HG03159 (cell line): Measurements from ENCODE around the gene OVOL3.
"Not testable (repeated sequence)": the region's sequence is repeated elsewhere in the genome, so short reads cannot be mapped to it uniquely, and the experiment has no call there.

Source experiments
- ATAC-seq: cut with Tn5 transposase; IDR thresholded peaks from one replicate; pipeline ENCODE4 v1.9.1; 2021; ENCODE audit warnings: mild to moderate bottlenecking, moderate library complexity; ENCODE audit not compliant: unreplicated experiment

Gene OVOL3

DNA sequence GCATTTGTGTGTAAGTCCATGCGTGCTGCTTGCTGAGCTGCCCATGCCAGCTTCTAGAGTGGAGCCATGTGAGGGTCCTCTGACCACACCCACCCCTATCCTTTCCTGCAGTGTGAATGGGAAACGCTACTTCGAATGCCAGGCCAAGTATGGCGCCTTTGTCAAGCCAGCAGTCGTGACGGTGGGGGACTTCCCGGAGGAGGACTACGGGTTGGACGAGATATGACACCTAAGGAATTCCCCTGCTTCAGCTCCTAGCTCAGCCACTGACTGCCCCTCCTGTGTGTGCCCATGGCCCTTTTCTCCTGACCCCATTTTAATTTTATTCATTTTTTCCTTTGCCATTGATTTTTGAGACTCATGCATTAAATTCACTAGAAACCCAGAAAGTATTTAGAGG lies 14.6 kb downstream of the OVOL3 start:
- ATAC-seq: no peak

DNA sequence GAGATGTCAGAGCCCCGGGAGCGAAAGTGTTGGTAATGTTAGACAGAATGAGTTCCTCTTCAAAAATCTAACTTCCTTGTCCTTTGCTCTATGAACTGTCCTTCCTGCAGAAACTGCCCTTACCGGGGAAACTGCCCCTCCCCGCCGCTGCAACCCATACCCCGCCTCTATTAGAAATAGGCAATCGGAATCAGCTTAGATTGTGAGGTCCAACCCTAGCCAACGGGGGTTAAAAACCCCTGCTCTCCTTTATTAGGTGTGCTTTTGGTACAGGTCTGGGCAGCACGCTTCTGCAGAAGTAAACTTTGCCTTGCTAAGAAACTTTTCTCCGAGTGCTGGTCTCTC lies 17.4 kb downstream of the OVOL3 start:
- peak; percentile 22 for ATAC-seq

DNA sequence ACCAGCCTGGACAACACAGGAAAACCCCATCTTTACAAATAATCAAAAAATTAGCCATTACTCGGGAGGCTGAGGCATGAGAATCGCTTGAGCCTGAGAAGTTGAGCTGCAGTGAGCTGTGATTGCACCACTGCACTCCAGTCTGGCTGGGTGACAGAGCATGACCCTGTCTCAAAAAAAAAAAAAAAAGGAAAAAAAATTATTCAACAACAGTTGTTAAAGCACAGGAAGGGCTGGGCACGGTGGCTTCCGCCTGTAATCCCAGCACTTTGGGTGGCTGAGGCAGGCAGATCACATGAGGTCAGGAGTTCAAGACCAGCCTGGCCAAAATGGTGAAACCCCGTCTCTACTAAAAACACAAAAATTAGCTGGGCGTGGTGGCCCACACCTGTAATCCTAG lies 20.3 kb downstream of the OVOL3 start:
- ATAC-seq: not testable (repeated sequence)

DNA sequence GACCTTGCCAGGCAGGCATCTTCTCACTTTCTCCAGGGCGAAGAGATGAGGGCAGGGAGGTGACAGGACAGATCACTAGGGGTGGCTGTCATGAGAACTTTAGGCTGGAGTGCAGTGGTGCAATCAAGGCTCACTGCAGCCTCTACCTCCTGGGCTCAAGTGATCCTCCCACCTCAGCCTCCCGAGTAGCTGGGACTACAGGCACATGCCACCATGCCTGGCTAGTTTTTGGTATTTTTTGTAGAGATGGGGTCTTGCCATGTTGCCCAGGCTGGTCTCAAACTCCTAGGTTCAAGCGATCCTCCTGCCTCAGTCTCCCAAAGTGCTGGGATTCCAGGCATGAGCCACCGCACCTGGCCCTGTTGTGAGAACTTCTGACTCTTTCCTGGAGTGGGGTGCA lies 23.9 kb downstream of the OVOL3 start:
- not testable (repeated sequence) for ATAC-seq

DNA sequence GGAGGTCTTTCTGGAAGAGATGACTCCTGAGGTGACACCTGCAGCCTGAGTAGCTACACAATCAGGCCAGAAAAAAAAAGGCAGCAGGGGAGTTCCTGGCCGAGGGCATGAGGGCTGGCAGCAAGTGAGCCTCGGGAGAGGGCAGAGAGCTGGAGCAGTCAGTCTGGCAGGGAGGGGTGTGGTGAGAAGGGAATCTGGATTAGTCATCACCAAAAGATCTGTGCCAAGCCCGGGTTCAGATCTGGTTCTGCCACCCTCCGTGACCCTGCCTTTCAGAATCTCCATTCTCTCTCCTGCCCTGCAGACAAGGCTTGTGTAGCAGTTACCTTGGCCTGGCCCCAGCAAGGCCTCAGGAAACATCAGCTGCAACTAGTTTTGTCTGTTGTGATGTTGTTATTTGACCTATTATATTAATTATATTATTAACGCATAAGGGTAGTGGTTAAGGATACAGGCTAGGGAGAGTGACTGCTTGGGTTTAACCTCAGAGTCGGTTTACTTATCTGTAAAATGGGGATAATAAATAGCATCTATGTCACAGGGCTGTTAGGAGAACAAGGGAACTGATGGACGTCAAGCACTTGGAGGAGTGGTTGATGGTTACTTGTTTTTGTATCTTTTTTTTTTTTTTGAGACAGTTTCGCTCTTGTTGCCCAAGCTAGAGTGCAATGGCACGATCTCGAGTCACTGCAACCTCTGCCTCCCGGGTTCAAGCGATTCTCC lies 26.2 kb downstream of the OVOL3 start:
- ATAC-seq: no peak

DNA sequence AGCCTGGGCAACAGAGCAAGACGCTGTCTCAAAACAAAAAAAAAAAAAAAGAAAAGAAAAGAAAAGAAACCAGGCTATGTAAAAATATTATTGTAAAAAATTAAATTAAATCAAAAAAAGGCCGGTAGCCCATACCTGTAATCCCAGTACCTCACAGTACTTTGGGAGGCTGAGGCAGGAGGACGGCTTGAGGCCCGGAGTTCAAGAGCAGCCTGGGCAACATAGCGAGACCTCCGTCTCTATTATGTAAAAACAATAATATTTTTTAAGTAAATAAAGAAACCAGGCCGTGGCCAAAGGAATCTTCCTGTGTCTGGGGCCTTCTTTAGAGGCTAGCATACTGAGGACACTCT lies 28.2 kb downstream of the OVOL3 start:
- no peak for ATAC-seq

DNA sequence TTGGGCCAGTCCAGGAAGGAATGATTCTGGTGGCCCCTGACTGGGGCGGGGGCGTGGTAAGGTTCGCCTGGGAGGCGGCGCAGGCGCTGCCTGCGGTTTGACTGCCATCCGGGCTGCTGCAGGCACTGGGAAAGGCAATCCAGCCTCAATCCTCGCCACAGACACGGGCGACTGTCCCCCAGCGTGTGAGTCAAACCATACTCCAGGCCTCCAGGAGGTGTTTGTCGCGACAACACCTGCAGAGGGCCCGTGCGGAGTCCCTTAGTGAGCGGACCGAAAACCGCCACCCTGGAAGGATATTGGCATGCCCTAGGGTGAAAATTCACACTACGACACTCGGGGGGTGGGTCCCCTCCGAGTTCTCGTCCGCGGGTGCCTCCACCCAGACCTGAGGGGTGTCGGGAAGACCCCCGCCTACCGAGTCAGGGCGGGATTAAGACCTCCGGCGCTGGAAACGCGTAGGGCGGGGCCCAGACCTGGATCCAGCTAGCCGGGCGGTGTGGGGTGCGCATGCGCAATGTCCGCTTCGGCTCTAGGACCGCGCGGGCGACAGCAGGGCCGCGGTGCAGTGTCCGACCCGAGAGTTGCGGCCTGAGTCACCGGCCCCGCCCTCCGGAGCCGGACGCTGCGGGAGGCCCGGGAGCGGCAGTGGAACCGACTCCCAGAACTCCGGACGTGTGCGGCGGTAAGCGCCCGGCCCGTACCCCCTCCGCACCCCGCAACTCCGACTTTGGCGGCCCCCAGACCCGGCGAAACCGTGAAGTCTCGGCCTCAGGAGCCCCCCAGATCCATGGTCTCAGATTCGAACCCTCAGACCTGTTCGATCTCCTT lies 28.7 kb downstream of the OVOL3 start, which contains the start of gene CAPNS1:
Gene CAPNS1 (plus strand): TSS at position 594 of the 831 bp plus-strand sequence. CDS start 946 bp downstream, outside the sequence.
- peak; percentile 69 for ATAC-seq

DNA sequence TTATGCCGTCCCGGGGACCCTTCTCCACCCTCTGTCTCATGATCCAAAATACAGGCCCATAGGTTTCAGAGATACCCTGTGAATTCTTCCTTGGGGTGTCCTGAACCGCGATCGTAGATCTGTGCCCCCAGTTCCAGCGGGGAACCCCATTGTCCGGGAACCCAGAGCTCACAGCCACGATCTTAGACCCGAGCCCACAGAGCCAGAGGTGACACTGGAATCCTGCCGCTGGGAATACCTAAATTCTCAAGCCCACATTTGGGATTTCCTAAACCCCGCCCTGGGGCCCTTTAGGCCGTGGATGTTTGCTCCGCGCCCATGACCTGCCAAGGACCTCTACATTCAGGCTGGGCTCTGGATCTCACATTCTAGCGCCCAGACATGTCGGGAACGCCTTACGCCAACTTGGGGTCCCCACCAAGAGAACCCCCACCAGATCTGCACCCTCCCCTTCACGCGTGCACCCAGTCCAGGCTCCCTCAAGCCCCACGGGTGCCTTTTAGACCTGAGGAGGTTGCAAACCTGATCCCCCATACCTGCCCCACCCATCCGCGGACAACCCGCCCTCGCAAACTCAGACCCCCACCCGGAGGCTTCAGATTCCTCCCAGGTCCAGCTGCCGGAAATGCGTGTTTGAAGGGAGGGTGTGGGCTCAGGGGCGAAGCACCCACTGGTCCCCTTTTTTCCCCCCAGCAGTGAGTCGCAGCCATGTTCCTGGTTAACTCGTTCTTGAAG lies 29.5 kb downstream of the OVOL3 start:
- peak; percentile 21 for ATAC-seq

DNA sequence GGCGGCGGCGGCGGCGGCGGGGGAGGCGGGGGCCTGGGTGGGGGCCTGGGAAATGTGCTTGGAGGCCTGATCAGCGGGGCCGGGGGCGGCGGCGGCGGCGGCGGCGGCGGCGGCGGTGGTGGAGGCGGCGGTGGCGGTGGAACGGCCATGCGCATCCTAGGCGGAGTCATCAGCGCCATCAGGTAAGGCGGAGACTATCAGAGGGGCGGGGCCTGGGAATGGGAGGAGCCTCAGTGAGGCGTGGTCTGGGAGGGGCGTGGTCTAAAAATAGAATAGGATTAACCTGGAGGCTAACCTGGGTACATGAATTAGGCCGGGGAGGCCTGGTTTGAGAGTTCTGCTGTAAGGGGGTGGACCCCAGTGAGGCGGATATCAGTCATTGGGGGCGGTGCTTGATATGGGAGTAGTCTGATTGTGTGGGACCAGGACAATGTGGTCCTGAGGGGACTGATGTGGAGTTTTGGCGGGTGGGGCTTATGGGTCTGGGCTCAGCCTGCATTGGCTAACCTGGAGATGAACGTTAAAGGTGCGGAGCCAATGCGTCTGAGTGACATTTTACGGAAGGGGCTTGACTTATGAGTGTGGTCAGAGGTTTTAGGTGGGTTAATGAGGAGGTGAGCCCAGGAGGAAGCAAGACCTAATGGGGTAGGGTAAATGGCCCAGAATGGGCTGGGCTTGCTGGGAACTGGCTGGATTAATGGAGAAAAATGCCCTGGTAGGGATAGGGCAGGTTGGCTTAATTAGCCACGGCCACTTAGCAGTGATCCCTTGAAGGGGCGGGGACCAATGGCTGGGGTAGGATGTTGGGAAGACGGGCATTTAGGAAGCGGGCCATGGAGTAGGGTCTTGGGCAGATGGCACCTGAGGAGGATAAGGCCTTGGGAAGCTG lies 30.3 kb downstream of the OVOL3 start:
- ATAC-seq: peak; percentile 48

DNA sequence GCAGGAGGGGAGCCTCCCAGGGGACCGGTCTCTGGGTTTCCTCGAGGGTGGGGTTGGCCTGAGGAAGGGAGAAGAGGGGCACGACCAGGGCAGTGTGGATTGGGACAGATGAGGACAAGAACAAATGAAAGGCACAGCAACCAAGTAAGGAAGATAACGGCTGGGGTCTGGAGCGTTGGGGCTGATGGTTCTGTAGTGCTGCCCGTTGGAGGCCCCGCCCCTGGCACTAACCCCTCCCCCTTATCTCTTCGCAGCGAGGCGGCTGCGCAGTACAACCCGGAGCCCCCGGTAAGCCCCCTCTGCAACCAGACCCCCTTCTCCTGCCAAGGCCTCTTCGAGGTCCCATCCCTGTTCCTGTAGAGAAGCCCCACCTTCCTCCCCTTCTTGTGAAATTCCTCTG lies 31.1 kb downstream of the OVOL3 start:
- no peak for ATAC-seq

DNA sequence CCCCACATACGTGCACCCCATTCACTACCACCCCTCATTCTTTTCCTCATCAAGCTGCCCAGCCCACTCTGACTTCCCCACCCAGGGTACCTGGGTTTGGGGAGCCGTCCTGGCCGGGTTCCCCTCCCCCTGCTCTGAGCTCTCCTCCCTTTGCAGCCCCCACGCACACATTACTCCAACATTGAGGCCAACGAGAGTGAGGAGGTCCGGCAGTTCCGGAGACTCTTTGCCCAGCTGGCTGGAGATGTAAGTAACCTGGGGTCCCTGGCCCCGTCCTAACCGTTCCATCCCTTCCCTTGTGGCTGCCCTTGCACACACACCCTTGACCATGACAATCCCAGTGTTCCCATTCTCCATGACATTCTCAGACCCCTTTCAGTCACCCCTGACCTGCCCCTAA lies 31.6 kb downstream of the OVOL3 start:
- ATAC-seq: no peak

DNA sequence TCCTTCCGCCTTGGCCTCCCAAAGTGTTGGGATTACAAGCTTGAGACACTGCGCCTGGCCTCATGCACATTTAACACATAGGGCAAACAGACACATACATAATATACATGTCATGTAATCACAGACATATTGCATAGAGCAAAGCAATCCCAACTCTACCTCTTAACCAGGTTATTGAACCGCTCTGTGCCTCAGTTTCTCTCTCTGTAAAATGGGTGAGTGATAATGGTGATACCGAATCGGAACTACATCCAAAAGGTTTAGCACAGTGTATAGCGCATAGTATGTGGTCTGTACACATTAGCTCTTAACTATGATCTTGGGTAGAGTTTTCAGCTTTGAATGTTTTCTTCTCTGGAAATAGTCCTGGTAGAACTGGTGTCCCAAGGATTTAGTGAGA lies 33.7 kb downstream of the OVOL3 start:
- ATAC-seq: no peak

DNA sequence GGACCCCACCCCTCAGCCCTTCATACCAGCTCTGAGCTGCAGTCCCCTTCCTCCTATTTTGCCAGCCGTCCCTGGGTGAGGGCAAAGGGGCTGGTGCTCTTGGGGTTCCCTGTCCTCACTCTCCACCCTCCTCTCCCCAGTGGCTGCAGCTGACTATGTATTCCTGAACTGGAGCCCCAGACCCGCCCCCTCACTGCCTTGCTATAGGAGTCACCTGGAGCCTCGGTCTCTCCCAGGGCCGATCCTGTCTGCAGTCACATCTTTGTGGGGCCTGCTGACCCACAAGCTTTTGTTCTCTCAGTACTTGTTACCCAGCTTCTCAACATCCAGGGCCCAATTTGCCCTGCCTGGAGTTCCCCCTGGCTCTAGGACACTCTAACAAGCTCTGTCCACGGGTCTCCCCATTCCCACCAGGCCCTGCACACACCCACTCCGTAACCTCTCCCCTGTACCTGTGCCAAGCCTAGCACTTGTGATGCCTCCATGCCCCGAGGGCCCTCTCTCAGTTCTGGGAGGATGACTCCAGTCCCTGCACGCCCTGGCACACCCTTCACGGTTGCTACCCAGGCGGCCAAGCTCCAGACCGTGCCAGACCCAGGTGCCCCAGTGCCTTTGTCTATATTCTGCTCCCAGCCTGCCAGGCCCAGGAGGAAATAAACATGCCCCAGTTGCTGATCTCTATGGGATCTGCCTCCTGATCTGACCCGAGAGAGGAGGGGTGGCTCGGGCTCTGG lies 38.9 kb downstream of the OVOL3 start:
- ATAC-seq: no peak

DNA sequence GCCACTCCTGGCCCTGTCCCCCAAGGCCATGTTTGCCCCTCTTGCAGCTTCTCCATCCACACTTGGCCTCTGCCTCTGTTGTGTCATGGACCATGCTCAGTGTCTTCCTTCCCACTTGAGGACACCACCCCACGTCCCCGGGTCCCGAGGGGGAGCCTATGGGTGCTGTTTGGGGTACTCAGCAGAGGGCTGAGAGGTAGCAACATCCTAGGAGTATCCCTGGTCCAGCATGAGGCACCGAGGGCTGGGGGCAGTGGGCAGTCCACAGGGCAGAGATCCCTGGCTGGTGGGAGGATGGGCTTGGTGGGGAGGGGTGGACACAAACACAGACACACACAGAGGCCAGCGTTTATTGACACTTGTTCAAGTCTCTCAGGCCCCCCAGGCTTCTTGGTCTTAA lies 39.6 kb downstream of the OVOL3 start:
- ATAC-seq: no peak

DNA sequence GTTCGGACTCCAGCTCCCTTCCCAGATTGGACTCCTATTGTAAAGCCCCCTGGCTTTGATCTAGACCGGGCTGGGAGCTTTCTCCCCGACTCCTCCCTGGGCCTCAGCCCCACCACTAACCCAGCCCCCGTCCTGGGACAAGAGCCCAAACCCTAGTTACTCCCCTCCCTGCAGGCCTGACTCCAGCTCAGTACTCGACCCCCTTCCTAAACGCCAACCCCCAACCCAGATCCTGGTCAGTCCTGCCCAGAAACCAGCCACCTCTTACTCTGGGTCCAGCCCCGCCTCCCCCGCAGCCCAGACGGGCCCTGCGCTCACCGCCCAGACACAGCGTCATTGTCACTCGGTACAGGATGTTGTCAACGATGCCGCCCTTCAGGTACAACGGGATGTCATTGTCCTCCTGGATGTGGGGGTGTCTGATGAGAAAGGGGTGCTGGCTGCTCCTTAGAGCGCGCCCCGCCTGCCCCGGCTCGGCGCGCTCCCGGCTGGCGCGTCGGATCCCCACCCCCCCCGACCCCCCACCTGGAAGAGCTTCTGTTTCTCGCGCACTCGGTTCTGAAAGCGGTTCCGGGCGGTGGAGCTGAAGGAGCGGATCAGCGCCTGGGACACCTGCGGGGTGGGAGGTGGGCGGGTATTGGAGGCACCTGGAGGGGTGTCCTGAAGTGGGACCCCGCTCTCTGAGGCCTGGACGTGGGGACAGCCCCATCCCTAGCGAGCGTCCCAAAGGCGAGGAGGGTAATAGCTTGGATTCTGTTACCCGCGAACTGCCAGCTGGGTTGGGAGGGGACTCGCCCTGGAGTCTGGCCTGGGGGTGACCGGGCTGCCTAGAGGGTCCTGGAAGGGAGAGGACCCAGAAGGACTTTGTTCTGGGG lies 40.4 kb downstream of the OVOL3 start:
- ATAC-seq: no peak

DNA sequence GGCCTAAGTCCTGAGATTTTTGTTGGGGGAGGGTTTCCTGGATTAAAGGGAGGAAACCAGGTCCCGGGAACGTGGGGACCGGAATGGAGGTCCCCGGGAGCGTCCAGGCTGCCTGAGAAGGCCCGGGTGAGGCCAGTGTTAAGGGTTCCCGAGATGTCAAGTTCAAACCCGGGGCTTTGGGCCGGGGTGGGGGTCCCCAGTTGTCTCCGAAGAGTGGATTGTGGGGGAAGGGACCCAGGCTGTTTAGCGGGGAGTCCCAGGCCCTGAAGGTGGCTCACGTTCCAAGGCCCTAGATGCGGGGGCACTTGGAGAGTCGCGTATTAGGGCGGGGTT lies 41.0 kb downstream of the OVOL3 start:
- ATAC-seq: no peak

DNA sequence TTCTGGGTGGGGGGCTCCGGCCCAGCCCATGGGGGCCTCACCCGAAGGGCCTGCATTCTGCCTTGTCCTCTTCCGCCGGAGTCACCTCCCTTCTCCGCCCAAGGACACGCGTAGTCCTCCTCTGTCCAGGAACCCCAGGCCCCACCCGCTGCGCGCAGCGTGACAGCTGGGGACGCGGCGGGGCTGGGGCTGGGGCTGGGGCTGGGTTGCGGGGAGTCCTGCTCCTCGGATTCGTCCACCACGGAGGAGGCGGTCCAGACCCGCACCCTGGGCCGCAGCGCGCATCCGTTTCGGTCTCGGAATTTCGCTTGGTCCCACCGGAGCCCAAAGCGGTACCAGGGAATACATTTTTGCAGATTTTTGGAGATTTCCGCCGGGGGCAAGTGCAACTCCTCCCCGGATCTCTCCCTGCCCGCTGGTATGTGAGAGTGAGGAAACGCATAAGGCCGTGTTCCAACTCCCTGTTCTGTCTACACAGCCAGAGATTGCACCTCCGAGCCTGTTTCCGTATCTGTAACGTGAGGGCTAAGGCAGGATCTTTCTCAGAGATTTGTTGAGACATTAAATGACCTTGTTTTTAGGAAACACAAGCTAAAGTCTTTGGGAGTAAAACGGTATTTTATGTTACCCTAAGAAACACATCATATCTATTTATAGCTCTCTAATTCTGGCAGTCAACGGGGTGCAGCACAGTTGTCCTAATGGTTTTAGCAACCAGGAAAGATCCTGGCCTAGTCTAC lies 41.6 kb downstream of the OVOL3 start, which contains the start of gene COX7A1:
Gene COX7A1 (minus strand): TSS at position 96 of the 740 bp plus-strand sequence. CDS start 40 bp downstream, at position 56.
- no peak for ATAC-seq

DNA sequence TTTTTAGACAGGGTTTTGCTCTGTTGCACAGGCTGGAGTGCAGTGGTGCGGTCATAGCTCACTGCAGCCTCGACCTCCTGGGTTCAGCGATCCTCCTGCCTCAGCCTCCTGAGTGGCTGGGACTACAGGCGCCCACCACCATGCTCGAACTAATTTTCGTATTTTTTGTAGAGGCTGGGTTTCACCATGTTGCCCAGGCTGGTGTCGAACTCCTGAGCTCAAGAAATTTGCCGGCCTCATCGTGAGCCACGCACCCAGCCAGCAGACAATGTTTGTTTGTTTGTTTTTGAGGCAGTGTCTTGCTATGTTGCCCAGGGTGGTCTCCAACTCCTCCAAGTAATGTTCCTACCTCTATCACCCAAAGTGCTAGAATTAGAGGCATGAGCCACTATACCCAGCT lies 42.2 kb downstream of the OVOL3 start:
- no peak for ATAC-seq
